Right lobe of liver (tissue), 6 donors: ENCODE measurements around the gene EZH1. TPM values are rescaled to one million over a fixed set of nuclear protein-coding genes. Genes with fewer than 3 reads are reported as not detected.
A peak's percentile ranks its signal among the peaks of the same experiment; 100 is the strongest.

Experiments
- ATAC-seq, 4 donors: fragments of 200-7000 bp; cut with Tn5 transposase; one replicate each; pipeline ENCODE4 v1.9.1; 2020; ENCODE audit warnings: mild to moderate bottlenecking in 4 of 4, moderate library complexity in 4 of 4
- DNase-seq, 3 donors: peaks; one replicate each; pipeline ENCODE4 v3.0.0-alpha.2; 2020
- H3K27ac ChIP-seq, 3 donors: fragments of 200-600 bp; one replicate each; pipeline ENCODE4 v1.8.0; 2022
- H3K27me3 ChIP-seq, 2 donors: fragments of 200-600 bp; one replicate each; pipeline ENCODE4 v1.8.0; 2022
- H3K36me3 ChIP-seq, 4 donors: fragments of 200-600 bp; sonication (generic) in 1 of 4; one replicate each; pipeline versions ENCODE4 v1.5.1 to v1.8.0; 2017 to 2022; ENCODE audit warnings: control low read depth in 1 of 4
- H3K4me1 ChIP-seq, 4 donors: fragments of 200-600 bp; sonication (generic) in 1 of 4; one replicate each; pipeline versions ENCODE4 v1.5.1 to v1.8.0; 2017 to 2022; ENCODE audit warnings: control low read depth in 1 of 4
- H3K4me3 ChIP-seq, 3 donors: fragments of 200-600 bp; one replicate each; pipeline ENCODE4 v1.8.0; 2022
- H3K9me3 ChIP-seq, 4 donors: fragments of 200-600 bp; sonication (generic) in 1 of 4; one replicate each; pipeline versions ENCODE4 v1.5.1 to v1.8.0; 2017 to 2022; ENCODE audit warnings: control low read depth in 1 of 4
- CTCF ChIP-seq, 4 donors: fragments of 200-600 bp in 3 of 4; fragments of 450-650 bp in 1 of 4; IDR thresholded peaks; one replicate each; pipeline versions ENCODE4 v1.5.1 to v1.8.0; 2016 to 2022; ENCODE audit warnings: antibody characterized with exemption in 4 of 4, mild to moderate bottlenecking in 2 of 4
- POLR2A ChIP-seq: fragments of 450-650 bp; IDR thresholded peaks from one replicate; pipeline ENCODE4 v1.6.1; 2017; ENCODE audit warnings: antibody characterized with exemption, mild to moderate bottlenecking
- WGBS: methylation state at CpG from one replicate; pipeline ENCODE4 v1.1.6; 2018; ENCODE audit warnings: low coverage, low lambda C conversion rate; ENCODE audit not compliant: insufficient coverage; ENCODE audit errors: missing lambda C conversion rate; 5-methylcytosine and 5-hydroxymethylcytosine counted together
- intact Hi-C, 2 donors: fragments of 100-400 bp; cut with DNase I; formaldehyde crosslinking; loops; one replicate each; pipeline versions ENCODE4 v1.11.2 to v1.14.1; 2022
- total RNA-seq, 6 experiments: library from RNA; depleted of rRNA in 2 of 6; stranded (reverse); fragments of >200 nt in 2 of 6; fragmentation: NEBNext Ultra II Directional in 3 of 6; extraction: Animal tissue kit (Norgen Biotek cat#: 25700) in 3 of 6; gene quantifications; one replicate each; pipeline versions ENCODE4 v1.1.0 to v1.2.4, GENCODE V29; 2016 to 2023
- donor health status: DM: no; HTN: yes; CAD: no.
- donor health status: DM: no; HTN: no; CAD: no.
- donor health status: DM: no; HTN: no; CAD: no.
- donor health status: DM: no; HTN: yes; CAD: no.
- donor health status: DM: no; HTN: yes; CAD: no.

EZH1 gene
- total RNA-seq, 6 experiments from 2014 or later: 5.5 to 16.5 (median 10.8) TPM

- intact Hi-C loops: loop anchor here (10.0 kb wide), 2 partner anchors 71 to 101 kb away; no protein-coding TSS in a partner anchor
- ATAC-seq (no peak), DNase-seq (no peak)
- peaks cover 0 to 16% (median 0%) of the 10 kb centered on the region in 4 donors for H3K4me1 ChIP-seq
- H3K27me3 ChIP-seq: peaks cover 0 to 5% of the 10 kb centered on the region in 2 donors
- no peaks in the 10 kb centered on the region for H3K36me3 ChIP-seq
- 33% methylated on average over 3 of the region's 14 CpGs for WGBS
- H3K9me3 ChIP-seq: no peaks in the 10 kb centered on the region
- no peak for TF ChIP-seq POLR2A
- no peak for TF ChIP-seq CTCF (IDR thresholded peaks at IDR 0.05)
- no peak overlapping the region for H3K27ac ChIP-seq
- no peak overlapping the region for H3K4me3 ChIP-seq
Measured at GRCh38 chr17:42685831-42686230, 59.0 kb downstream of the EZH1 start.

- no peaks in the 10 kb centered on the region for H3K36me3 ChIP-seq
- DNase-seq (no peak), ATAC-seq (no peak)
- peaks cover 0 to 16% (median 0%) of the 10 kb centered on the region in 4 donors for H3K4me1 ChIP-seq
- no peak overlapping the region for H3K27ac ChIP-seq
- H3K27me3 ChIP-seq: peaks cover 0 to 5% of the 10 kb centered on the region in 2 donors
- WGBS: 44% methylated on average over 18 of the region's 50 CpGs
- intact Hi-C loops: loop anchor here (10.0 kb wide), 2 partner anchors 70 to 100 kb away; no protein-coding TSS in a partner anchor
- no peaks in the 10 kb centered on the region for H3K9me3 ChIP-seq
- TF ChIP-seq CTCF (IDR thresholded peaks at IDR 0.05) (no peak), POLR2A (no peak)
- H3K4me3 ChIP-seq: no peak overlapping the region
Measured at GRCh38 chr17:42684929-42685556, 59.8 kb downstream of the EZH1 start.

GRCh38 chr17:42683407-42684034, 61.3 kb downstream of the EZH1 start:
- peak in 1 of 4 donors; percentile 26 for ATAC-seq
- intact Hi-C loops: loop anchor here (10.0 kb wide), 2 partner anchors 69 to 99 kb away; no protein-coding TSS in a partner anchor

More at GRCh38 chr17:42683407-42684034, 61.3 kb downstream of the EZH1 start:
- WGBS: no CpG with 5 or more reads among the region's 25 CpGs
- Histone ChIP-seq H3K4me3 (no peak overlapping the region), H3K27ac (no peak overlapping the region), H3K27me3 (peaks cover 0 to 5% of the 10 kb centered on the region in 2 donors), H3K4me1 (peaks cover 0 to 31% (median 6%) of the 10 kb centered on the region in 4 donors), H3K36me3 (no peaks in the 10 kb centered on the region), H3K9me3 (no peaks in the 10 kb centered on the region)
- no peak for TF ChIP-seq CTCF (IDR thresholded peaks at IDR 0.05)
- TF ChIP-seq POLR2A: no peak
- no peak for DNase-seq
